NT2/D1 (cell line): Measurements from ENCODE around the gene GEMIN4.

ENCODE experiments used
- SUZ12 ChIP-seq: IDR thresholded peaks from 2 replicates; pipeline ENCODE4 v1.6.1; 2011; ENCODE audit not compliant: insufficient read length, insufficient read depth; ENCODE audit errors: extremely low read depth
- YY1 ChIP-seq: IDR thresholded peaks from 2 replicates; pipeline ENCODE4 v1.6.1; 2011; ENCODE audit not compliant: insufficient read length, insufficient read depth
- ZNF274 ChIP-seq: IDR thresholded peaks from 2 replicates; pipeline ENCODE4 v1.6.1; 2011; ENCODE audit warnings: mild to moderate bottlenecking, low read depth, low read length

DNA sequence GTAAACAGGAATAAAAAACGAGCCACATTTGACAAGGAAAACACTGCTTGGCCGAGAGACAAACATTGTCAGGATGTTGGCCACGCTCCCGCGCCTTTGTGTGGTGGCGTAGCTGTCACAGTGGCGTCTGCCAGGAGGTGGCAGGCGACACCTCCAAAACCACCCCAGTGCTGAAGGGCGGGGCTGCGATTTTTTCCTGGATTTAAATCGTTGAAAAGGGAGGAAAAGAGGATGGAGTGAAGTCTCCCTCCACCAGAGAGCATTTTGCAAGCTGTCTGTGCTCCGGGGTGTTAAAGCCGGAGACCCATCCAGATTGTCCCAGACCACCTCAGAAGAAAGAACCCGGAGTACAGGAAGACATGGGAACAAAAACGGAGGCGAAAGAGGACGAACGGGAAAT lies 42.8 kb upstream of the GEMIN4 start:
- no peak for TF ChIP-seq ZNF274
- no peak for TF ChIP-seq SUZ12
- TF ChIP-seq YY1, result no peak
